Keratinocyte (primary cell): ENCODE data around the gene SEZ6.

Experiments used
- EZH2 ChIP-seq: IDR thresholded peaks from one replicate; pipeline ENCODE4 v1.6.1; 2012; ENCODE audit warnings: inconsistent platforms, mild to moderate bottlenecking, low read length, moderate library complexity
- TF ChIP-seq, protein P1 (sequence below), 3 experiments: IDR thresholded peaks in 1 of 3; conservative IDR thresholded peaks in 1 of 3; optimal IDR thresholded peaks in 1 of 3; 2 replicates in 2 of 3; 3 replicates in 1 of 3; pipeline versions ENCODE3 to v1.5.1; 2011; ENCODE audit warnings: low read length in 3 of 3, mild to moderate bottlenecking in 3 of 3, moderate library complexity in 2 of 3, control low read depth in 1 of 3, inconsistent platforms in 1 of 3; ENCODE audit not compliant: insufficient read depth in 2 of 3; ENCODE audit errors: extremely low read depth in 1 of 3

DNA sequence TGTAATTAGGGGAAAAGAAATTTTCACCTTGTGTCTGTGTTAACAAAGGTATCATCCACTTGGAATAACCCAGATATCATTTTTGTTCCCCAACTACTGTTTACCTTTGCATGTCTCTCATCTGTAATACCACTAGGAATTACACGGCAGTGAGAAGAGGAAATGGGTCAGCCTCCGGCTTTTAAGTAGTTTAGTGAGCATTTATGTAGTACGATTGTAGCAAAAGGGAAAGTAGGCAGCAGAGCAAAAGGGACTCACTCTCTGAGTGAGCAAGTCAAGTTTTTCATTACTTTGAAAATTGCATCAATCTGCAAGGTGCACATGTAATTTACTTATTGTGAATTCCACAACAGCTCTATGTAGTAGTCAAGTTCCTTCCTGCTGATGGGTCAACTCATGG, 65.7 kb downstream of the SEZ6 start:
- TF ChIP-seq EZH2 = no peak
- TF ChIP-seq, protein P1, sequence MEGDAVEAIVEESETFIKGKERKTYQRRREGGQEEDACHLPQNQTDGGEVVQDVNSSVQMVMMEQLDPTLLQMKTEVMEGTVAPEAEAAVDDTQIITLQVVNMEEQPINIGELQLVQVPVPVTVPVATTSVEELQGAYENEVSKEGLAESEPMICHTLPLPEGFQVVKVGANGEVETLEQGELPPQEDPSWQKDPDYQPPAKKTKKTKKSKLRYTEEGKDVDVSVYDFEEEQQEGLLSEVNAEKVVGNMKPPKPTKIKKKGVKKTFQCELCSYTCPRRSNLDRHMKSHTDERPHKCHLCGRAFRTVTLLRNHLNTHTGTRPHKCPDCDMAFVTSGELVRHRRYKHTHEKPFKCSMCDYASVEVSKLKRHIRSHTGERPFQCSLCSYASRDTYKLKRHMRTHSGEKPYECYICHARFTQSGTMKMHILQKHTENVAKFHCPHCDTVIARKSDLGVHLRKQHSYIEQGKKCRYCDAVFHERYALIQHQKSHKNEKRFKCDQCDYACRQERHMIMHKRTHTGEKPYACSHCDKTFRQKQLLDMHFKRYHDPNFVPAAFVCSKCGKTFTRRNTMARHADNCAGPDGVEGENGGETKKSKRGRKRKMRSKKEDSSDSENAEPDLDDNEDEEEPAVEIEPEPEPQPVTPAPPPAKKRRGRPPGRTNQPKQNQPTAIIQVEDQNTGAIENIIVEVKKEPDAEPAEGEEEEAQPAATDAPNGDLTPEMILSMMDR (optimal IDR thresholded peaks at IDR 0.05 in 1 of 3, IDR thresholded peaks at IDR 0.05 in 1 of 3, conservative IDR thresholded peaks at IDR 0.05 in 1 of 3; ENCODE audit: extremely low read depth in 1 of 3, insufficient read depth in 2 of 3, low read length in 3 of 3) = no peak
